ENCODE results near the gene ZNF512B.

The ZNF512B gene

GRCh38 chr20:63950701-63951397 is 18.9 kb downstream of the ZNF512B start:
- no peak for ATAC-seq
- TF ChIP-seq ZNF70 (CRISPR knock-in tag; IDR thresholded peaks at IDR 0.05) = no peak
- TF ChIP-seq GLIS3 (CRISPR knock-in tag; IDR thresholded peaks at IDR 0.05) = no peak
- no peak for TF ChIP-seq ESRRG (CRISPR knock-in tag; IDR thresholded peaks at IDR 0.05)
- TF ChIP-seq ZFP3 (CRISPR knock-in tag; IDR thresholded peaks at IDR 0.05) = no peak
- TF ChIP-seq ZNF8 (CRISPR knock-in tag; IDR thresholded peaks at IDR 0.05) = no peak
- no peak for TF ChIP-seq ISL1 (CRISPR knock-in tag; IDR thresholded peaks at IDR 0.05)
- no peak for TF ChIP-seq CSDC2 (CRISPR knock-in tag; IDR thresholded peaks at IDR 0.05)
- TF ChIP-seq, protein P1, sequence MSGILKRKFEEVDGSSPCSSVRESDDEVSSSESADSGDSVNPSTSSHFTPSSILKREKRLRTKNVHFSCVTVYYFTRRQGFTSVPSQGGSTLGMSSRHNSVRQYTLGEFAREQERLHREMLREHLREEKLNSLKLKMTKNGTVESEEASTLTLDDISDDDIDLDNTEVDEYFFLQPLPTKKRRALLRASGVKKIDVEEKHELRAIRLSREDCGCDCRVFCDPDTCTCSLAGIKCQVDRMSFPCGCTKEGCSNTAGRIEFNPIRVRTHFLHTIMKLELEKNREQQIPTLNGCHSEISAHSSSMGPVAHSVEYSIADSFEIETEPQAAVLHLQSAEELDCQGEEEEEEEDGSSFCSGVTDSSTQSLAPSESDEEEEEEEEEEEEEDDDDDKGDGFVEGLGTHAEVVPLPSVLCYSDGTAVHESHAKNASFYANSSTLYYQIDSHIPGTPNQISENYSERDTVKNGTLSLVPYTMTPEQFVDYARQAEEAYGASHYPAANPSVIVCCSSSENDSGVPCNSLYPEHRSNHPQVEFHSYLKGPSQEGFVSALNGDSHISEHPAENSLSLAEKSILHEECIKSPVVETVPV (CRISPR knock-in tag; IDR thresholded peaks at IDR 0.05) = no peak
- no peak for TF ChIP-seq RARB (CRISPR knock-in tag; IDR thresholded peaks at IDR 0.05)
- no peak for TF ChIP-seq ZFP30 (CRISPR knock-in tag; IDR thresholded peaks at IDR 0.05)
- no peak for TF ChIP-seq ARNTL (CRISPR knock-in tag; IDR thresholded peaks at IDR 0.05; ENCODE audit: borderline replicate concordance, low read depth)
- no peak for TF ChIP-seq SNAI2 (CRISPR knock-in tag; IDR thresholded peaks at IDR 0.05)
- TF ChIP-seq TOX (CRISPR knock-in tag; IDR thresholded peaks at IDR 0.05; ENCODE audit: borderline replicate concordance) = no peak
- TF ChIP-seq, protein P2, sequence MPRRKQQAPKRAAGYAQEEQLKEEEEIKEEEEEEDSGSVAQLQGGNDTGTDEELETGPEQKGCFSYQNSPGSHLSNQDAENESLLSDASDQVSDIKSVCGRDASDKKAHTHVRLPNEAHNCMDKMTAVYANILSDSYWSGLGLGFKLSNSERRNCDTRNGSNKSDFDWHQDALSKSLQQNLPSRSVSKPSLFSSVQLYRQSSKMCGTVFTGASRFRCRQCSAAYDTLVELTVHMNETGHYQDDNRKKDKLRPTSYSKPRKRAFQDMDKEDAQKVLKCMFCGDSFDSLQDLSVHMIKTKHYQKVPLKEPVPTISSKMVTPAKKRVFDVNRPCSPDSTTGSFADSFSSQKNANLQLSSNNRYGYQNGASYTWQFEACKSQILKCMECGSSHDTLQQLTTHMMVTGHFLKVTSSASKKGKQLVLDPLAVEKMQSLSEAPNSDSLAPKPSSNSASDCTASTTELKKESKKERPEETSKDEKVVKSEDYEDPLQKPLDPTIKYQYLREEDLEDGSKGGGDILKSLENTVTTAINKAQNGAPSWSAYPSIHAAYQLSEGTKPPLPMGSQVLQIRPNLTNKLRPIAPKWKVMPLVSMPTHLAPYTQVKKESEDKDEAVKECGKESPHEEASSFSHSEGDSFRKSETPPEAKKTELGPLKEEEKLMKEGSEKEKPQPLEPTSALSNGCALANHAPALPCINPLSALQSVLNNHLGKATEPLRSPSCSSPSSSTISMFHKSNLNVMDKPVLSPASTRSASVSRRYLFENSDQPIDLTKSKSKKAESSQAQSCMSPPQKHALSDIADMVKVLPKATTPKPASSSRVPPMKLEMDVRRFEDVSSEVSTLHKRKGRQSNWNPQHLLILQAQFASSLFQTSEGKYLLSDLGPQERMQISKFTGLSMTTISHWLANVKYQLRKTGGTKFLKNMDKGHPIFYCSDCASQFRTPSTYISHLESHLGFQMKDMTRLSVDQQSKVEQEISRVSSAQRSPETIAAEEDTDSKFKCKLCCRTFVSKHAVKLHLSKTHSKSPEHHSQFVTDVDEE (CRISPR knock-in tag; IDR thresholded peaks at IDR 0.05) = no peak
- no peak for TF ChIP-seq TCF4 (CRISPR knock-in tag; IDR thresholded peaks at IDR 0.05; ENCODE audit: borderline replicate concordance)
- no peak for TF ChIP-seq OSR1 (CRISPR knock-in tag; IDR thresholded peaks at IDR 0.05)

- TF ChIP-seq CREB5 (CRISPR knock-in tag; IDR thresholded peaks at IDR 0.05; ENCODE audit: low read depth) (no peak), CSDC2 (CRISPR knock-in tag; IDR thresholded peaks at IDR 0.05) (no peak)
- no peak for ATAC-seq
These were observed 21.9 kb downstream of the ZNF512B start for GRCh38 chr20:63947638-63948456.

DNA sequence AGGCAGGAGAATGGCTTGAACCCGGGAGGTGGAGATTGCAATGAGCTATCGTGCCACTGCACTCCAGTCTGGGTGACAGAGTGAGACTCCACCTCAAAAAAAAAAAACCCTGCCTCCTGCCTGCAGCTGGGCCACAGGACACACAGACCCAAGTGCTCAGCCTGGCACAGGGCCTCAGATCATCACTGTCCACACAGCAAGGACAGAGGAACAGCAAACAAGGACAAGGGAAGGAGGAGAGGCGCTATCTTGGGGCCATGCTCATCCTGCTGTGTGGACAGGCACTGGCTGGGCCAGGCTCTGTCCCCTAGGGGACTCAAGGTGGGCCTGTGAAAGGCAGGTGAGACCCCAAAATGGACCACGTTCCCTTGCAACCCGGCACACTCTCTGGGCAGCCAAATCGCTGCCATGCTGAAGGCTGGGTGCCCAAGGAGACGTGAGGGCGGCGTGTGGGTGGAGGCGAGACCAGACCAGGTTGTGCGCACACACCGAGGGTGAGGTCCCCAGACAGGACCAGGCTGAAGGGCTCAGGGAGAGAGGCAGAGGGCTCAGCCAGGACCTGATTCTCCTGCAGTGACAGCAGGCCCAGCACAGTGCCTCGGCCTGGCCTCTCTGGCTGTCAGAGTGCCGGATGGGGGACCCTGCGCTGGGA is 22.6 kb downstream of the ZNF512B start:
- TF ChIP-seq ISL1 (CRISPR knock-in tag; IDR thresholded peaks at IDR 0.05) (no peak), GLIS3 (CRISPR knock-in tag; IDR thresholded peaks at IDR 0.05) (no peak), OSR1 (CRISPR knock-in tag; IDR thresholded peaks at IDR 0.05) (no peak), TCF4 (CRISPR knock-in tag; IDR thresholded peaks at IDR 0.05; ENCODE audit: borderline replicate concordance) (no peak), POU6F1 (CRISPR knock-in tag; IDR thresholded peaks at IDR 0.05; ENCODE audit: borderline replicate concordance, low read depth) (no peak), TOX (CRISPR knock-in tag; IDR thresholded peaks at IDR 0.05; ENCODE audit: borderline replicate concordance) (no peak), SNAI2 (CRISPR knock-in tag; IDR thresholded peaks at IDR 0.05) (no peak), ARNTL (CRISPR knock-in tag; IDR thresholded peaks at IDR 0.05; ENCODE audit: borderline replicate concordance, low read depth) (no peak), ZC3H10 (CRISPR knock-in tag; IDR thresholded peaks at IDR 0.05) (no peak), ZNF8 (CRISPR knock-in tag; IDR thresholded peaks at IDR 0.05) (no peak), CREB5 (CRISPR knock-in tag; IDR thresholded peaks at IDR 0.05; ENCODE audit: low read depth) (no peak), PPARA (CRISPR knock-in tag; IDR thresholded peaks at IDR 0.05; ENCODE audit: borderline replicate concordance) (no peak), BACH2 (CRISPR knock-in tag; IDR thresholded peaks at IDR 0.05; ENCODE audit: borderline replicate concordance) (no peak), ZFP3 (CRISPR knock-in tag; IDR thresholded peaks at IDR 0.05) (no peak), ZFP30 (CRISPR knock-in tag; IDR thresholded peaks at IDR 0.05) (no peak)
- TF ChIP-seq, protein P1 (CRISPR knock-in tag; IDR thresholded peaks at IDR 0.05) = no peak
- no peak for ATAC-seq

Measured in SK-N-SH treated with all-trans-retinoic acid at 6 μM for 48 hours (cell line).